DND-41 (cell line): ENCODE results near the gene ASIC2.

ENCODE experiments used
- CTCF ChIP-seq: IDR thresholded peaks from 2 replicates; pipeline ENCODE4 v1.5.1; 2012; ENCODE audit warnings: borderline replicate concordance, low read length, moderate library complexity, mild to moderate bottlenecking; ENCODE audit not compliant: poor library complexity, severe bottlenecking; ENCODE audit errors: extremely low read depth
- EZH2 ChIP-seq: IDR thresholded peaks from 3 replicates; pipeline ENCODE4 v1.6.1; 2012; ENCODE audit warnings: borderline replicate concordance, low read depth, mild to moderate bottlenecking, moderate library complexity, low read length, inconsistent platforms; ENCODE audit not compliant: severe bottlenecking

GRCh38 chr17:33169580-33170285 is 123.4 kb downstream of the ASIC2 start:
- TF ChIP-seq CTCF: no peak
- TF ChIP-seq EZH2: no peak
